Activated T-cell treated with anti-CD3 and anti-CD28 coated beads for 1 hour (primary cell): ENCODE data around the gene SUSD6.
"Not testable (repeated sequence)": the region's sequence is repeated elsewhere in the genome, so short reads cannot be mapped to it uniquely, and the experiment has no call there.

Source experiments
- DNase-seq: peaks from one replicate; pipeline ENCODE4 v3.0.0-alpha.2; 2020; ENCODE audit warnings: low read depth

SUSD6 gene

DNA sequence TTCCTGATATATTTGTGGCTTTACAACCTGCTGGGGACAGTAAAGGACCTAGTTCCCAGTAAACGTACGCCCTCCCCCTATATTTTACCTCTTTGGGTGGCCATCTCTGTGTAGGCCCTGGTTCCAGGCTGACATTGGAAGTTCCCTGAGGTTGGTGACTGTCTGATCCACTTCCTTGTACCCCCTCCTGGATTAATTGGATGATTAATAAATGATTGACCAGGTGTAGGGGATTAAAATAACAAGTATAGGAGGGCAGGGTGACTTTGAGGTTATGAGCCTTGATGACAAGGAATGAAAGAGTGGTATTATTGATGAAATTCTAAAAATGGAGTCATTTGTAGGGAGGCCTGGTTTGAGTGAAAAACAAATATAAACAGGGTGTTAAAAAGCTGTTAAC, 9.6 kb downstream of the SUSD6 start:
- no peak for DNase-seq

DNA sequence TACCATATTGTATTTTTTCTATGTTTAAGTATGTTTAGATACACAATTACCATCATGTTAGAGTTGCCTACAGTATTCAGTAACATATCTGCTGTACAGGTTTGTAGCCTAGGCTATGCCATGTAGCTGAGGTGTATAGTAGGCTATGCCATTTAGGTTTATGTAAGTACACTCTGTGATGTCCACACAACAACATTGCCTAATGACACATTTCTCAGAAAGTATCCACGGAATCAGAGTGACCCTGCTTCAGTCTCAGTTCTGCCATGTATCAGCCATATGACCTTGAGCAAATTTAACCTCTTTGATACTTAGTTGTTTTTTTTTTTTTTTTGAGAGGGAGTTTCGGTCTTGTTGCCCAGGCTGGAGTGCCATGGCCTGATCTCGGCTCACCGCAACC, 12.7 kb downstream of the SUSD6 start:
- no peak for DNase-seq

DNA sequence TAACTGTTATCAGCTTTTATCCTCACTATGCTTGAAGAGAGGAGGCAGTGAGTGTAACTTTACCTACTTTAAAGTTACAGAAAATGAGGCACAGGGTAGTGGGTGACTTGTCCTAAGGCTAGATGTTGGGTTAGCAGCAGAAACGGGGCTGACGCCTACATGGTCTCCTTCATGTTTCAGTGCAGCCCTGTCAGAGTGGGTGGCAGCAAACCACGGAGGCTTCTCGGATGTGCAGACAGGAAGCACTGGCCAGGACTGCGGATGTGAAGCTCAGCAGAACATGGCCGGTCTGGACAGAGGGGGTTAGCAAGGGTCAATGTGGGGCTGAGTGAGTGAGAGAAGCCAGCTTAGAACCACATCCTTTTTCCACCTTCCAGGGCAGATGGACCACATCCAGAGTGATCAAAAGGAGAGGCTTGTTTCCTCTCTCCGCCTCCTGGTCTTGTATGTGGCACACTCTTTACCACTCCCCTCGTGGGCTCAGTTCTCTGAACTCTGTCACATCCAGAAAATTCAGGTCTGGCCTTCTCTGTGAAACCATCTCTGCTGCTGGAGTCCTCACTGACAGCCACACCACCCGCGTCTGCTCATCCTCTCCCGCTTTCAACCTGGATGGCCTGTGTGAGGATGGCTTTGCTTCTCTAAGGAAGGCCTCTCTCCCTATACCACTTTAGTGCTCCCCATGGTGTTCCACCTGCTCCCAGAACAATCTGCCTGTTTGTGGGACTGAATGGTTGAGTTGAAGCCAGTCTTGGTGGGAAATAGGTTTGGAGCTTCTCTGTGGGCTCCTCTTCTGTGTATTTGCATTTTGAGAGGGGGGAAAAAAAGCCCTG, 14.1 kb downstream of the SUSD6 start:
- DNase-seq: peak; percentile 45

DNA sequence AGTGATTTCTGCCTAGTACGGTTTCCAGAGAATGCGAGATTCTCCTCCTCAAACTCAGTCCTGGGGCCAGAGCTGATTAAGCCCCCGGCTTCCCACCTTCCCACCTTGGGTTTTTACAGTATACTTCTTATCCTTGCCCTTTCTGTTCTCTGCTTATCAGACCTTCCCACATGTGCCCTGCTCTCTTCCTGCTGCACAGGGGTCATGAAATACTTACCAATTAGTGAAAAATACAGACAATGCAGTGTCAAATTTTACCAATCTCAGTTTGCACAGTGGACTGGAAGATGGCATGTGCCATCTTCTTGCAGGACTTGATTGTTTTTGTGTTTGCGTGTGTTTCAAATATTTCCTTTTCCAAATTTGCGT, 14.7 kb downstream of the SUSD6 start:
- no peak for DNase-seq

DNA sequence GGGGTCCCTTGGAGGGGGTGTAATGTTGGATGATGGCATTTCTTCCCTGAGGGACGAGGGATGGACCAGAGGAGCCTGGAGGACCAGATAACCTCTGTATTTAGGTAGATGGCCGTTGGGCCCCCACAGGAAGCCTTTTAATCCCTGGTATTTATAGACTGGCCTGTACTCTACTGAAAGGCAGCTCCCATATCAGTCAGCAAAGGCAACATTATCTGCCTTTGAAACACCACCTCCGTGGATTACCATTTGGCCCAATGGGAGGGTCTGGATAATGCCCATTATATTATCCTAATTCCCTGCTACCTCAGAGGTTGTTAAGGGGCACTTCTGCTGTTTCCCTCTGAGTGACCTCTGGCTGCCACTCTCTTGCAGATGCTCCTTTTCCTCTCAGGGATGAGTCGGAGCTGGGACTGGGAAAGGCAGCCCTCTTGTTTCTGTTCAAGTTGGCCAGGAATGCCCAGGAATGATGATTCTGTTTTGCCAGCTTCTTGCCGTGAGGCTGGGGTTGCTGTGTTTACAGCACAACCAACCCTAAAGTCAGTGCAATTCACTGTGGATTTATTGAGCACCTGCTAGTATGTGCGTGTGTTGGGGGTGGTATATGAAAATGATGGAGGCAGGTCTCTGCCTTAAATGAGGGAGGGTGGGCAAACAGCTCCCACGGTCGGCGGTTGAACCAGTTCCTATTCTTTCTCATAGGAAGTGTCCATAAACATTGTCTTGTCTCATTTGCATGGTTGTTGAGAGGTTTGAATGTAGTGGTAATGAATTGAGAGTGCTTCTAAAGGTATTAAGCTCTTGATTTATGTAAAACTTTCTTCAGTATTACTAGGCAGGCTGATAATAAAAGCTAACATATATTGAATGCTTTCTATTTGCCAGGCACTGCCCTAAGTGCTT, 18.1 kb downstream of the SUSD6 start:
- DNase-seq: no peak

DNA sequence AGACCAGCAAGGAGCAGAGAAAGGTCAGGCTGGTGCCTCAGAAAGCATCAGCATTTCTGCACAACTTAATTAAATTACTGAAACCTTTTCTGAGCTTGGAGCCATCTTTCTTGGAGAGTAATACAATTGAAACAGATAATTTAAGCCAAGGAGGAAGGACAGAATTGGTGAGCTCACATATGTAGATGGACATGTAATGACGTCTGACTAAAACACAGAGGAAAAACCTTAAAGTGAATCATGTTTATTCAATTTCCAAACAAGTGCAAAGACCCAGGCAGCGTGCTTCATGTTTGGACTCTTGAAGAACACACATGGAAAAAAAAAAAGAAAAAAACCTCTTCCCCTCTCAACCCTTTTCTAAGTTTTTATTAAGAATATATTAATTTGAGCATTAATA, 19.0 kb downstream of the SUSD6 start:
- DNase-seq: no peak

DNA sequence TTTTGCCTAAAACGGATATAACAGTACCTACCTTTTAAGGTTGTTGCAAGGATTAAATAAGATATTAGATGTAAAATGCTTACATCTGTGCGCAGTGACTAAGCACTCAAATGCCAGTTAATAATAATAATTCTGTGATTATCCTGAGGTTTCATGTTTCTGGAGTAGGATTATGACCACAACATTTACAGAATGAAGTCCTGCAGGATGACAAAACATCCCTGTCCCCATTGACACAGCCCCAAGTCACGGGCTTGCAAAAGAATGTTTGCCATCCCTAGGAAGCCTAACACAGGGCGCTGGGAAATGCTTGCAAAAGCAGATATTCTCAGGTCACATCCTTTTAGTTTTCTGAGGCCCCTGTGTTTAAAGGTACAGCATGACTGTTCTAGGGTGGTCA, 20.1 kb downstream of the SUSD6 start:
- no peak for DNase-seq

DNA sequence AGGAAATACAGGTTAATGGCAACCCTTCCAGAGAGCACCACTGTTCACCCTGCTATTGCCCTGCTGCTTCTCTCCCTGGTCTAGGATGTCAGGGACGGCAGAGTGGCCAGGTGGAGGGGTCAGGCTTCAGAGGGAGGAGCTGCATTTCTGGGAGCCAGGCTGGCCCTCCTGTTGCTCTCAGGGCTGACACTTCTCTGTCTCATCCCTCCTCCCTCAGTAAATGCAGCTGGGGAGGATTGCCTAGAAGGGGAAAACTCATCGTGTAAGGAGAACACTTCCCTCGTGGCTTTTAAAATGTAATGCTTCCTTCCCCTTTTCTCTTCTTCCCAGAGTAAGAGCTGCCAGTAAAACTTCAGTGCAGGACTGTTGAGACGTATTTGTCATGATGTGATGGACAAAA, 20.8 kb downstream of the SUSD6 start:
- DNase-seq: no peak

DNA sequence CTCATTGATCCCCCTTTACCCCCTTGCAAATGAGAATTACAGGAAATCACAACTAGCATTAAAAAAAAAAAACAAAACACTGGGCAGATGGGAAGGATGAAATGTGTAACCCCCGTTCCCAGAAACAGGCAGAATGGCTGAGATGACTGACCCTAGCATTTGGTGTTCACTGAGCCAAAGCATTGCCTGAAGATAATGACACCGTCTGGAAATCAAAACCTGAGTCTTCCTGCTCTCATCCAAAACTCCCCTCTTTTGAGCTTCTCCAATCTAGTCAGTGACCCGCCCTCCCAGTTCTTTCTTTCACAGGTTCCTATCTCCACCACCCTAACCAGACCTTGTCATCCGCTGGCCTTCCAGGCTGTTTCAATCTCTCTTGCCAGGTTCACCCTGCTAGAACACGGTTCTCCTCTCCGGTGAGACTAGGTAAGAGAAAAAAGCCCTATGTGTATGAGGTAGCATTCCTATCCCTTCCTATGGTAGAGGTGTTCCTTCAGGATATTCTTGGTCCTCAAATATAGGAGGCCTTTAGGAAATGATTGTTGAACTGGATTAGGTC, 21.3 kb downstream of the SUSD6 start:
- DNase-seq: no peak

DNA sequence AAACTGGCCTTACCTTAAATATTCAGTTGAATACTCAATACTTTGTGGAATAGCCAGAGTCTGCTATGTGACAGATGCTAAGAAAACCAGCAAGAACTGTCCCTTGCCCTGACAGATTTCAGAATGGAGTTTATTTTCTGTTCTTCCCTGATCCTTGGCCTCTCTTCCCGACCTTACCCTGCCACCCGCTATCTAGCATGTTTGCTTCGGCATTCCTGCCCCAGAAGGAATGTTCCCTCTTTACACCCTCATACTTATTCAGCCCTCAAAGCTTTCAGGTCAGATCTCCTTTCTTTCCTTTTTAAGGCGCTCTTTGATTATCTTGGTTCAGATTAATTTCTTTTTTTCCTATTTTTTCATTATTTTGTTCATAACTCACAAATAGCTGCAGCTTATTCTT, 21.8 kb downstream of the SUSD6 start:
- no peak for DNase-seq

DNA sequence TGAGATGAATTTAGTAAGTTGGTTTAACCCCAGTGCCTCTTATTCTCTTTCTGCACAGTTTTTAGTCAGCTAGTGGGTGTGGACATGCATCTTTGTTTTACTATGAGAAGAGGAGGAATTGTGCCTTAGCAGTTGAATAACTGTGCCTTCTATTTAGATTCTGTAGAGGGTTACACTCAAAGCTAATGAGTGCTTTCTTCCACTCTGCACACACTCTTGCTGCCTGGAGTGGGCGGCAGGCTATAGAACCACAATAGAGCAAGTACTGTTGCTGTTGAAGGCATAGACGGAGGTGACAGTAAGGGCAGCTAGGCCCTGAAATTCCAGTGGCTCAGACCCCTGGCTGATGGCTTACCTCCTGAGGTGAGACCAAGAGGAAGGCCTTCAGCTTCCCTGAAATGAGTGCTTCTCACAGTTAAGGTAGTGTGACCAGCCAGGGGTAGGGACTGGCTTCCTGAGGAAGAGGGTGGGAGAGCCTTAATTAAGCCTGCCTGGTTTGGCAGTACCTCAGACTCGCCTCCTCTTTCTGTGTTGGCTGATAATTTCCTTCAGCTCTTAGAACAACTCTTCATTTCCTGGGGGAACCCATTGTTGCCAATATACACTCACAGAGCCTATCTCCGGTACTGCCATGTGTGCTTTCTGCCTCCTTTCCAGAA, 24.7 kb downstream of the SUSD6 start:
- no peak for DNase-seq

DNA sequence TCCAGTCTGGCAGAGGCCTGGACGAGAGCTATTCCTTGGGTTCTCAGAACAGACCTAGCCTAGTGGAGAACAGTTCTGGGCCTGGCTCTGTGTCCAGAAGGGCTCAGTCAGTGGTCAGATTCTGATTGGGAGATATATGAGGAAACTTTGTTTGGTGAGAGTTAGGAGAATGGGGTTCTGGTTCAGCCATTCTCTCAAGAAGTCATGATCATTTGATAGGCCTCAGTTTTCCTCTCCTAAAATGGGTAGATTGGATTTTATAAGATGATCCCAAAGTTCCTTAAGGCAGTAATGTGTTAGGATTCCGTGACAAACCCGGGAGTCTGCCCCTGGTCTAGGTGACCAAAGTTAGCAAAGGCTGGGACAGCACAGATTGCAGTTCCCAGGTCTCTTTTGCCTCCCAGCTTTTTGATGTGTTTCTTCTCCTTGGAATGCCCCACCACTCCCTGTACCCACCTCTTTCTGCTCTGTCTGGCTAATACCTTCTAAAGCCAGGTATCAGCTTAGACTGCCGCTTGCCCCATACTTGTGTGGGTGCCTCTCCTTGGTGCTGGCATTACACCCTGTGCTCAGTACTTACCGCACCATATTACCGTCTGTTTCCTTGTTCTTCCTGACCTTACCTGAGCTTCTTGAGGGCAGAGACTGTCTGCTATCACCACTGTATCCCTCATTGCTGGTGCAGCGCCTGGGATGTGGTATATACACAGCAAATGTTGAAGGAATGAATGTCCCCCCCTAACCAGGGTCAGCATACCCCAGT, 25.5 kb downstream of the SUSD6 start:
- no peak for DNase-seq

DNA sequence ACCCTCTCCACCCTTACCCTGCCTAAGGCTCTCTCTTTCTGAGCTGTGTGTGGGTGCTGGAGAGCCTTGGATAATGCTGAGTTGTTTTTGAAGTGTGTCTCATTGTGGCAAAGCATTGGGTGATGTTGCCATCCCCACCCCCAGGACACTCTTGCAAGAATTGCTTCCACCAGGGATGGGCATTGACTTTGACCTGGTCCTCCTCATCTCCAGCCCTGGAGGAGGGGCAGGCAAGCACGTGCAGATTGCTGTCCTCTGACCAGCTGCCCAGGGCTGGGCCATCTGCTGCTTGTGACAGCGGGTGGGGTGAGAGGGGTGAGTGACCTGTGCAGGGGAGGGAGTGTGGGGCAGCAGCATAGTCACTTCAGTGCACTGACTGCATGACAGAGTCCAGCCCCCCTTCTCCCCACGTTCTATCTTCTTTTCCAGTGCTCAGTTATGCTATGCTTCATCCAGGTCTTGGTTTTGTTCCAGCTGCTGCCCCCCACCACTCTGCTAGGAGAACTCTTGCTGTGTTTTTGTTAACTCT, 26.2 kb downstream of the SUSD6 start:
- no peak for DNase-seq

DNA sequence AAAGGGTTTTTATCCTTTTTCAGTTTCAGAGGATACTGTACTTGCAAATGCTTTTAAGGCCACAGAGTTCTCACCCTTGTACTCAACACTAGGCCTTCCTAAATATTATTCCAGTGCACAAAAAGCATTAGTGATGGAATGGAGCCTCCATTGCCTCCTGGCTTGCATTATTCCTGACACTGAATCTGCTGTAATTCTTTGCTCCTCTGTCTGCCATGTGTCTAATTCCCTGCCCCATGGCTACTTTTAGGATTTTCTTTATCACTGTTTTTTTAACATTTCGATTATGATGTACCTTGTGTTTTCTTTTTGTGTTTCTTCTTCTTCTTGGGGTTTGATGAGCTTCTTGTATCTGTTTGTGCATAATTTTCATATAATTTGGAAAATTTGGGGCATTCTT, 29.5 kb downstream of the SUSD6 start:
- DNase-seq: no peak

DNA sequence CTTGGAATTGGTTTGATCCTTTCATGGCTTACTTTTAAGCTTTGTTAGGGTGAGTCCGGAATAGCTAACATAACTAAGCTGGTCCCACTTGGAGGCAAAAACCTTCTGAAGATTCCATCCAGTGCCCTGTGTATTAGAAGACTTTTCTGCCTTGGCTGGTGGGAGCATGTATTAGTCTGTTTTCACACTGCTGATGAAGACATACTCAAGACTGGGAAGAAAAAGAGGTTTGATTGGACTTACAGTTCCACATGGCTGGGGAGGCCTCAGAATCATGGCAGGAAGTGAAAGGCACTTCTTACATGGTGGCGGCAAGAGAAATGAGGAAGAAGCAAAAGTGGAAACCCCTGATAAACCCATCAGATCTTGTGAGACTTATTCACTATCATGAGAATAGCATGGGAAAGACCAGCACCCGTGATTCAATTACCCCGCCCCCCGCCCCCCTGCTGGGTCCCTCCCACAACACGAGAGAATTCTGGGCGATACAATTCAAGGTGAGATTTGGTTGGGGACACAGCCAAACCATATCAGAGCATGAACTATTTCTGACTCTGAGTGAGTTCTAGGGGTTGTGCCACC, 30.9 kb downstream of the SUSD6 start:
- DNase-seq: not testable (repeated sequence)

DNA sequence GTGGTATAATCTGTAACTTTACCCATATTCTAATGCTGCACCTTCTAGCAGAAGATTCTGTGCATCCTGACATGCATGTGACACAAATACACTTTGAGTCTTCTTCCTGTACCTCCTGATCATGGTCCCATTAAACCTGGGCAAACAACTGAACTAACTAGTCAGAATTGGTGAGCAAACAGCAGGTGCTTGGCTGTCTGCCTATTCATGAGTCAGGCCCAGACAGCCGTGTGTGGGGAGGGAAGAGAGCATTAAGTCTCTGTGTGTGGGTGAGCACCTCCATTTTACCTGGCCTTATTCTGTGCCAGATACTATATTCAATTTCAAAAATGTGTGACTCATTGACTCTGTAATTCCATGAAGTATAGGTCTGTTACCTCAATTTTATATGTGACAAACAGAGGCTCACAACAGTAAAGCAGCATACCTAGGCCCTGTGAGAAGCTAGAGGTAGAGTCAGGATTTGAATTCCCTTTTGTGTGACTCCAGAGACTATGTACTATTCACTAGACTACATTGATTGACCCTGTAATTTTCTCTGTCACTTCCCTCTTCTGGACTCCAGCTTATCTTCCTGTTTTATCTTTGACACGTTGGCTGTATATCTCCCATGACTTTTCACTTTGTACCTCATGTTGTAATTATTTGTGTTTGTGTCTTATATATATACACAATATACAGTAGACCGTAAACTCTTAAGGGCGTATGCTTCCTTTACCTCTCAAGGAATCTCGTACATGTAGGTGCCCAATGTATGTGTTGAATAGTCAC, 32.2 kb downstream of the SUSD6 start:
- DNase-seq: peak; percentile 50

DNA sequence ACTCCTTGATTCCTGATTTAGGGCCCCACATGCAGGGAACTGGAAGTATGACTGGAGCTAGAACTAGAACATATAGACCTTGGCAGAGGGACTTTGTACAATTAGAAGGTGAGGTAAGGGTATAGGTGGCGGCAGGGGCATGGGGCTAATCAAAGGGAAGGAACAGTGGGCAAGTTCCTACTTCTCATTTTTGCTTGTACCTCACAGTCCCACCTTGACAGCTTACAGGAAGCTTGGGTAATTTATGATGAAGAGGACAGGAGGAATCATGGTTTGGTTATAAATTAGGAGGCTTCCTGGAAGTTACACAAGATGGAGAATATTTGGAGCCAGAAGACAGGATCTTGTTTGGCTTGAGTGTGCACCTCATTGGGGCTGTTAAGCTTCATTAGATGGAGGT, 33.4 kb downstream of the SUSD6 start:
- DNase-seq: no peak

DNA sequence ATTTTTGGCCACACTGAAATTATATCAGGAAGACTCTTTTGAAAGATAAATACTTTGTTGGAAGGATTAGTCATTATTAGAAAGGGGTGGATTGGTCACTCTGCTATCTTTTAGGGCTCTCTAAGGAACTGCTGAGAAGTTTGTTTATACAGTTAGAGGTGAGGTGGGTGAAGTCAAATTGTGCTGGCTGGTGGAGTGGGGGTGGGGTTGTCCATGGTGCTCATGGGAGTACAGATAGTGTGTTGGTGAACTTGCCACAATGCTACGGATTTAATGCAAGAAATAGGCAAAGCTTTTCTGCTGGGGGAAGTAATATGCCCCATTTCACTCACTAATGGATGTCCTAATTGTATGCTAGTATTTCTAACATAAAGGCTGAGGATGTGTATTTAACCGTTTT, 35.8 kb downstream of the SUSD6 start:
- DNase-seq: no peak

DNA sequence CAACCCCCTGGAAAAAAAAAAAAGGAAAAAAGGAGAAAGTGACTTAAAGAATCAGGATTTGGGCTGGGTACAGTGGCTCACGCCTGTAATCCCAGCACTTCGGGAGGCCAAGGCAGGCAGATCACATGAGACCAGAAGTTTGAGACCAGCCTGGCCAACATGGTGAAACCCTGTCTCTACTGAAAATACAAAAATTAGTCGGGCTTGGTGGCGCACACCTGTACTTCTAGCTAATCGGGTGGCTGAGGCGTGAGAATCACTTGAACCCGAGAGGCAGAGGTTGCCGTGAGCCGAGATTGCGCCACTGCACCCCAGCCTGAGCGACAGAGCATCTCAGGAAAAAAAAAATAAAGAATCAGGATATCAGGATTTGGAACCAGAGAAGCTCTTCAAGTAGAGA, 36.2 kb downstream of the SUSD6 start:
- not testable (repeated sequence) for DNase-seq
